Retina (tissue), 1 donor: ENCODE results near the gene CCDC149.

Experiments
- DNase-seq: peaks from one replicate; pipeline ENCODE4 v3.0.0-alpha.2; 2016

The CCDC149 gene

DNA sequence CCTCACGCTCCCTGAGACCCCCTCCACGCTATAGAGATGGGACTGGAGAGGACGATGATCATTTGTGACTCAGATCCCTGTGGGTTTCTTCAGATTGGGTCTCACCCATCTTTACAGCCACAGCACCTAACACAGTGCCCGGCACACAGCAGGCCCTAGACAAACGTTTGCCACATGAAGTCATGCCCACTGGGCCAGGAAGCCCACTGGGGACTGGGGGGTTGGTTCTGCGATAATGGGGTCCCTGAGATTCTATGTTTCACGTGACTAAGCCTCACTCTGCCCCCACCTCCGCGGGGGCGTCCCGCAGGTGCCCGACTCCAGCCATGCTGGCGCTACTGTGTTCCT, 113.7 kb downstream of the CCDC149 start:
- DNase-seq = no peak

DNA sequence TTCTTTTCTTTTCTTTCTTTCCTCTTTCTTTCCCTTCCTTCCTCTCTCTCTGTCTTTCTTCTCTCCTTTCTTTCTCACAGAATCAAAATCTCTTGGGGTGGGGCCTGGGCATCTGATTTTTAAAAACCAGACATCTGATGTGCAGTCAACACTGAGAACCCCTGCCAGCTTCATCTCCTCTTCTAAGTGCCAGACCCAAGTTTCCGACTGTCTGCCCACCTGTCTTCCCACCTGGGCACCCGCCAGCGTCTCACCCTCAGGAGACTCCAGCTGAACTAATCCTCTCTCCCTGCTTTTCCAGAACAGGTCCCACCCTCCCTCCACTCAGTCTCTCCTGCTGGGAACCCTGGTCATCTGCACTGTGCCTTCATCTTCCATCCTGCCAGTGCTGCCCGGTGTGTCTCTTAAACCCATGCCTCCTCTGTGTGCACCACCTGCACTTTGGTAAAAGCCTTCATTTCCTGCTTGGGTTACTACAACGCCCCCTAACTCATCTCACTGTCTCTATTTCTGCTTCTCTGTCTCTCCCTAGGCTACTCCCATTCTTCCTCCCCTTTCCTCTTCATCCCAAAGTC, 114.7 kb downstream of the CCDC149 start:
- no peak for DNase-seq

DNA sequence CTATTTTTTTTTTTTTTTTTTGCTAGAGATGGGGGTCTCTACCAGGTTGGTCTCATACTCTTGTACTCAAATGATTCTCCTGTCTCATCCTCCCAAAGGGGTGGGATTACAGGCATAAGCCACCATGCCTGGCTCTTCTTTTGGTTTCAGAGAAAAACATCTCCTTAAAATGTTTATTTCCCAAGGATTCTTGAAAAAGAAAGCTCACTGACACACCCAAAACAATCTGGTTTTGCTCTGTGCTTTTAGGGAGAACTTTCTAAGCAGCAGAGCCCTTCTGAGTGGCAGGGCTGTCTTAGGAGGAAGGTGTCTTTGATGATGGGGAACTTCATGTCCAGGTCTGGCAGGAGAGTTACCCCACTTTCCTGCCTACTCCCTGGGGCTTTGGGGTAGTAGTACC, 116.2 kb downstream of the CCDC149 start:
- no peak for DNase-seq

DNA sequence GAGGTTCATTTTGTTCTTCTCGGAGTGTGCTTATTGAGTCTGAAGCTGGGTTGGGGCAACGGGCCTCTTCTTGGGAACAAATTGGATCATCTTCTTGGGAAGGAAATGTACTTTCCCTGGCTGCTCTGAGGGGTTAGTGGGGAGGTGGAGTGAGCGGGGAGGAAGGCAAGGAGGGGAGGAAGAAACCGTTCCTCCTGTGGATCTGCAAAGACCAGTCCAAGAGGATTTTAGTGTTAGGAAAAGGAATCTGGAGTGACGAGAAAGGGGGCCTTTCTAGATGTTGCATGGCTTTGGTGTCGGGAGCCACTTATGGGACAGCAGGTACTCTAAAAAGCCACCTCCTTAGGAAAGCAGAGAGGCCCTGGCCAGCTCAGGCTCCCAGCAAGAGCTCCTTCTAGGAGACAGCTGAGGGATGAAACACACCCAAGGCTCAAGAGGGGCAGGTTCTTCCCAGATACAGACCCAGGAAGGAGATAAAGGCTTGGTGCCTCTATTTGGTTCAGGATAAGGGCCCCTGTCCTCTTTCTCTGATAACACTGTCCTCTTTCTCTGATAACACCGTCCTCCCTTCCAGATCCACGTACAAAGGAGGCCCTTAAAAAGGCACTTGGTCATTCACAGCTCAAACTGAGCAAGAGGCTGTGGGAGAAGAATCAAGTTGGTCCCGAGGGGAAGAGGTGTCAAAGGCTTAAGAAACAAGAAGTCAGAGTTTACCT, 117.0 kb downstream of the CCDC149 start:
- no peak for DNase-seq

DNA sequence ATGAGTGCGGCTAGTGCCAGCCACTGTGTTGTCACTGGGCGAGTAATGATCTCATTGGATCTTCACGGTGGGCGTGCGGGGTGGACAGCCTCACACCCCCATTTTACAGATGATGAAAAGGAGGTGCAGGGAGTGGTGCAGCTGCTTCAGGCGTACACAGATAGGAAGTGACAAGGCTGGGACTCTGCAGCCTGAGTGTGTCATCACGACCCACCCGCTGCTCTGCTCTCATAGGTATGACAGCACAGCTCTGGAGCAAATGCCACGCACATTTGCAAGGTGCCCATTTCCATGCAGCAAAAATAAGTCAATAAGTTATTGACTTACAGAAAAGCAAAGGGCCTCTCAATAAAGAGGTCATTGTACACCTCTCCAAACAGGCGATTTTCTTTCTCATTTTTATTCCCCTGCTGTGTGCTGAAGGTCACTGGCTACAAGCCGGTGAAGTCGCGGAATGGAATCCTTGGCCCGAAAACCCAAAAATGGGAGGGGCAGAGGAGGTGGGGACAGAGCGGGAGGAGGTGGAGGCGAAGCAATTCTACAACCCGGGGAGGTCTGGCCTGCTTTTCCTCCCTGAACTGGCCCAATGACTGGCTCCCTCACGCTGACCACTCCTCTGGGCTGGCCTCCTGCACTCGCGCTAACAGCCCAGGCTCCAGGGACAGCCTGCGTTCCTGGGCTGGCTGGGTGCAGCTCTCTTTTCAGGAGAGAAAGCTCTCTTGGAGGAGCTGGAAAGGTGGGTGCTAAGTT, 117.8 kb downstream of the CCDC149 start, which contains the start of gene SOD3:
Gene SOD3, plus strand, starts transcription at position 658 of the 750 bp plus-strand sequence. CDS start 3,949 bp downstream, outside the sequence.
- peak; percentile 78 for DNase-seq

DNA sequence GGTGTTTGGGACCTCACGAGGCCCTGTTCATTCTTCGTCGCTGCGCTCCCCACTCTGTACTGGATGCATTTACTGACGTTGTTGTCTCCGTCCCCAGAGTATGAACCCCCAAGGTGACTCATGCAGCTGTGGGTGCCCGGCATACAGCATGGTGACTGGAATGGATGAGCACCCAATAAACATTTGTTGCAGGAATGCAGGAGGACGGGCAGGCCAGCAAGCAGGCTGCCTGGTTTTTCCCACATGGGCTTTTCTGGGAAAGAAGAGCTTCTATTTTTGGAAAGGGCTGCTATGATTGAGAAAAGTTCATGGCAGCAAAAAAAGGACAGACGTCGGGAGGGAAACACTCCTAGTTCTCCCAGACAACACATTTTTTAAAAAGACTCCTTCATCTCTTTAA, 118.4 kb downstream of the CCDC149 start:
- no peak for DNase-seq

DNA sequence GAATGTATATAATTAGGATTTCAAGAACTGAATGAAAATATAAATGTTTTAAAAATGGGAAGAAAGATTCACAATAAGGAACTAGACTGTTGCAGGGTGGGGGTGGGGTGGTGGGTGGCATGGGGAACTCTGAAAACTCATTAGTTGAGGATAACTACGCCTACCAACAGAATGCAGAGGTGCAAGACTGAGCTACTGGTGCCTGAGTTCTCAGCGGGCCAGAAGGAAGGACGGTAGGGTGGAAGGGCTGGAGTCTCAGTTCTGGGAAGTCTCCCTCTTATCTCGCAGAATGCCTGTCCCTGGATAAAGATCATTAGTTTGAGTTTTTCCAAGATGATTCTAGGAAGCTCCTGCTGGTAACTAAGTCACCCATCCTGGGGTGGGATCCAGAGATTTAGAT, 118.8 kb downstream of the CCDC149 start:
- DNase-seq = no peak

DNA sequence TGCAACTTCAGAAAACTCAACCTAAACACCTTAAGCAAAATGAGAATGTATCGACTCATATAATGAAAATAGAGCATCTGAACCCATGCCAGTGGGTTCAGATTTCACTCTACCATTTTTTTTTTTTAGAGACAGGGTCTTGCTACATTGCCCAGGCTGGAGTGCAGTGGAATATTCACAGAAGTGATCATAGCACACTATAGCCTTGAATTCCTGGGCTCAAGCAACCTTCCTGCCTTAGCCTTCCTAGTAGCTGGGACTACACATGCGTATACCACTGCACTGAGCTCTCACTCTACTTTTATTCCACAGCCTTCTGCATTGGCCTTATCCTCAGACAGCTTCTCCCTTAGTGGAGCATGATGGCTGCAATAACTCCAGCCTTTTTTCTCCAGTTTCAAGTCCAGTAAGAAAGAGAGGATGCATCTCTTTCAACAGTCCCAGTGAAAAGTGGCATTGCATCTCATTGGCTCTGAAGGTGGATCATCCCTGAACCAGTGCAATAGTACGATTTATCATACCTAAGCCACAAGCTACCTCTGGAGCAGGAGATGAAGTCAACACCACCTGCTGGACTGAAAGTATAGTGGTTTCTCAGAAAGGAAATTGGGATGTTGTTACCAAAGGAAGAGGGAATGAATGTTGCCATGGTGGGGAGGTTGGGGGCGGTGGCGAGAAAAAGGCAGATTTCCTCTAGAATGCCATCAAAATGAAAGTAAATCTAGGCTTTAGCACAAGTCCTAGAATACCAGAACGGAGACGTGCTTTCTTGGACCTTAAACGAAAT, 119.4 kb downstream of the CCDC149 start:
- no peak for DNase-seq

DNA sequence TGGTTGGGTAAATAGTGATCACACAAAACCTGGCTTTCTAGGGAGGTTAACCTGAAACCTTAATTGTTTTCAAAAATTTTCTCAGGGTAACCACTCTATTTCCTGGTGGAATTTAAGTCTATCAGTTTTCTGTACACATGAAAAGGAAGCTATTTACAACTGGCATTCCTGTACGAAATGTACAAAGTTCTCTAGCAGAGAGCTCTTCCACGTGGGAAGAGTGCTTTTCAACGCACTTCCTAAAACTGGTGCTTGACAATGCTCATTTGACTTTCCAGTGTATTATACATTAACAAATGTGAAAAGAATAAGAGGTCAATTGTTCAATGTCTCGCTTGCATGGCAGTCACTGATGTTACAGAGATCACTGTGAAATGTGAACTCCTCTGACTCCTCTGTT, 120.3 kb downstream of the CCDC149 start:
- no peak for DNase-seq

DNA sequence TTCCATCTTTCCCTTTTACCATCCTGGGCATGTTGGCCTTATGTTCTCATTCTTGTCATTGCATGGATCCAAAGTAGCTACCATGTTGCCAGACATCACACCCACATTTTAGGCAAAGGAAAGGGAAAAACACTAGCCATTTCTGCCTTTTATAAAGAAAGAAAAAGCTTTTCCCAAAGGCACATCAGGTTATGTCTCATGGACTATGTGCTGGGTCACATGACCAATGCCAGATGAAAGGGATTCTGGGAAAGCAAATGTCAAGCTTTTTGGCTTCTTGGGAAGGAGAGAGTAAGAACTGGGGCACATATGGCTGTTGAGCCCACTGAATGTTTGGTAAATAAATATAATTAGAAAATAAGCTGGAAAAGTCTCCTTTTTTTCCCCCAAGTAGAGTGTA, 121.8 kb downstream of the CCDC149 start:
- DNase-seq = no peak

DNA sequence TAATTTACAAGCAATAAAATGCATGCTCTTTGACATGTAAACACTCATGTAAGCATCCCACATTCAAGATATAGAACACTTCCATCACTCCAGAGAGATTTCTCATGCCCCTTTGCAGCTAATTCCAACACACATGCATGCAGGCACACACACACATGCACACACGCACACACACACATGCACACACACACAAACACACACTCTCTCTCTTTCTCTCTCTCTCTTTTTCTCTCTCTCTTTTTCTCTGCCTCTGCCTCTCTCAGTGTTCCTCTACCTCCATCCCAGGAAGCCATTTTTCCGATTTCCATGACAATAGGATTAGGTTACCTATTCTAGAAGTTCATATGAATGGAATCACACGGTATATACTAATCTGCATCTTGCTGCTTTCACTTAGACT, 129.3 kb downstream of the CCDC149 start:
- DNase-seq = no peak

DNA sequence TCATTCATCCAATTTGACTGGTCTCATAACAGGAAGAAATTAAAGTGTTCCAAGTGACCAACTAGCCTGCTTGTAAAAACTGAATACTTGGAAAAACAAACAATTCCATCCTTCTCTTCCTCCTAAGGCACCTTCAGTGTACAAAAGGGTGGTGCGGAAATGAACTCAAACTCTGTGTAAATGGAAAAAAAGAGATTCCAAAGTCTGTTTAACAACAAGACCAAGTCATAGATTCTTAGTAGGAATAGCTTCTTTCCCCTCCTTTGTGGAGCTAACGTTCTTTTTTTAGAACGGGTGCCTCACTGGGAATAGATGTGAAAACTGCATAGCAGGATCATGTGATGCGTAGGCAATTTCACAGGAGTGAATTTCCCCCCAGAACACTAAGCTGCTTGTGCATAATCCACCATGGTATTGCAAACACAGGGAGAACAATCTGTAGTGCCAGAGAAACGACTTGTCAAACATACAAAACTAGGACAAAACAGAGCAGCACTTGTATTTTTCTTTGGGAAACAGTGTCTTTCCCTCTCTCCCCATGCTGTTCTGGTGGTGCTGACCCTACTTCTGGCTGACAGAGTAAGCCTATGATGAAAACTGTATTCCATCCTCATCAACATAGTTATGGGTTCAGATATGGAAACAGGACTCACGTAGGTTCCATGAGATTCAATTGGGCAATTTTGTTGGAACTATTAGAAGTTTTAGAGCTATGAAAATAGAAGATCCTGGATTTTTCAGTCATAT, 130.7 kb downstream of the CCDC149 start:
- DNase-seq = no peak

DNA sequence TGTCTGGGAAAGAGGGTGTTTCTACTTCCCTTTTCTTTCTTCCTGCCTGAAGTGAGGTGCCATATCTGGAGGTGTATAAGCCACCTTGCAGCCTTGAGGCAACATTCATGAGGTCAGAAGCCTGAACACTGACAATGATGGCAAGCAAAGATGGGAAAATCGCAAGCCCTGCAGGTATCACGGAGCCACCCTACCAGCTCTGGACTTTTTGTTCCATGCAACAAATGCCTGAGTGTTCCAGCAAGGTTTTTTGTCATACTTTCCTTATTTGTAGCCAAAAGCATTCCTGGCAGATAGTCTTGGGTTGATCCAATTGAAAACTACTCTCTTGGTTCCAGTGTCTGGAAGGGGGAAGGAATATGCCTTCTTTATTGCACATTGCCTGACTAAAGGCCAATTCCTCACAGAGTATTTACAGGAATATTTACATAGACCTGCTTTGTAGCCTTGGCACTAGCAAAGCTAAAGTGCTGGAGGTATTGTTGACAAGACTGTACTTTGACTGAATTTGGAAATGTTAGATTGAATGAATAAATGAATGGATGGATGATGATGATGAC, 131.8 kb downstream of the CCDC149 start:
- no peak for DNase-seq

DNA sequence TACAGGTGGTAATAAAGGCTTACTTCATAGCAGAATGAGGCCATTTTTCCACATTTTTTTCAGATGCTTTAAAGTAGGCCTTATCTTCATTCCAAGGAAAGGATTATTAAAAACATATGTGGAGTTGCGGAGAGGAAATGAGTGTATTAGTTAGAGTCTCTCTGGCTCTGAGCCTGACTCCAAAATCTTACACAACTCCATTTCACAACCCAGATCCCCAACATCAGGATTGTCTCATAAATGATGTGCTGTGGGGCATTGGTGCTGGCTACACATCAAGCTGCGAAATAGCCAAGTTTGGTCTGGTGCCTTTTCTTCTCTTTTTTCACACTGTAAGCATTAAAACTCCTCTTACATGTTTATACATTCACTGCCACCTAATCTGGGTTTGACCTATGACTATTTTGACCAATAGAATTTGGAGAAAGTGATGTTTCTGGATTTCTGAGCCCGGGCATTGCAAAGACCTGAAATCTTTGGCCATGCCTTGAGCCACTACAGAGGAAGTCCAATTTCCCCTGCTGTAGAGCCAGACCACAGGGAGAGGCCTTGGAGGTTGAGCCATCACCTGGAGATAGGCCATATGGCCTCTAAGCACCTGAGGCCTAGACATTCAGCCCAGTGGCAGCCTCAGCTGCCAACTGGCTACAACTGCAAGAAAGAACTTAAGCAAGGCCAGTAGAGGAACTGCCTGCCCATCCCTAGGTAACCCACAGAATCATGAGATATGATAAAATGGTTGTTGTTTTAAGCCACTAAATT, 134.2 kb downstream of the CCDC149 start:
- DNase-seq = no peak

DNA sequence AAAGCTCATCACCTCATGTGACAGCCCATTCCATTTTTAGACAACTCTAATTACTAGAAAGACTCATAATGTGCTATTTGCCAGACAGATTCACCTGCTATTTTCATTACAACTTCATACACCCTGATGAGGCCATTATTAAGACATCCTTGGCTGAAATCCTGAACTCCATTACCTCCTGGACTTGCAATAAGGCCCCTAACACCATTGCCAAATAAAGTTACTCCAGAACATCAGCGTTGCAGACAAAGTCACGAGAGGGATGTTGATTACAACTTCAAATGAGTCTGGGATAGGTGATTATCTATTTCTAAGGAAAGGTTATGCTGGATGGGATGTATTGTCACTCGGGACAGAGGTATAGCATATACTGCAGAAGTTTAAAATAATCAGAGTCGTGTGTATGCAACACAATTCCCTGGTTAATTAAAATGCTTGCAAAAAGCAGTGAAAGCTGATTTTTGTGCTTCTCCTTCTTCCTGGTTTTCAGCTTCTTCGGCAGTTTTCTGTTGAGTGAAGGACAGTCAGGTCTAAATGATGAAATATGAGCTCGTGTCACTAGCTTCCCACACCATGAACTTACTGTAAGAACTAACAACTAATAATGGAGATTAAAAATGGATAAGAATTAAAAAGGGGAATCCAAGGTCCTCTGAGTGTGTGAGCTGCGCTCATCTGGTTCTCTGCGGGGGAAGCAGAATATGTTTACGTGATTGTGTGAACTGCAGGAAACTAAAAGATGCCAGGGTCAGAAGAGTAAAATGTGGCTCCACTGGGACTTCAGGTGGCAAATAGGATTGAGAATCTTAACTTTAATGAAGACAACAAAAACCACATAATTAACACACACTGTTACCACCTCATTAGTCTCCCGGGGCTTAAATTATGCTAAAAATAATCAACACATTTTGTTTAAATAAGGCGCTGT, 135.0 kb downstream of the CCDC149 start:
- DNase-seq = no peak

DNA sequence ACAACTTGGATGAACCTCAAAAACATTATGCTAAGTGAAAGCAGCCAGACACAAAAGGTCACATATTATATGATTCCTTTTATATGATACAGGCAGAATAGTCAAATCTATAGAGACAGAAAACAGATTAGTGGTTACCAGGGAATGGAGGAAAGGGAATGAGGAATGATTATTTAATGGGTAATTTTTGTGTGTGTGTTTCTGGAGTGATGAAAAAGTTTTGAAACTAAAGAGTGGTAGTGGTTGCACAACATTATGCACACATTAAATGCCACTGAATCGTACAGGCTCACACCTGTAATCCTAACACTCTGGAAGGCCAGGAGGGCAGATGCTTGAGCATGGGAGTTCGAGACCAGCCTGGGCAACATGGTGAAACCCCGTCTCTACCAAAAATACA, 137.1 kb downstream of the CCDC149 start:
- DNase-seq = no peak

DNA sequence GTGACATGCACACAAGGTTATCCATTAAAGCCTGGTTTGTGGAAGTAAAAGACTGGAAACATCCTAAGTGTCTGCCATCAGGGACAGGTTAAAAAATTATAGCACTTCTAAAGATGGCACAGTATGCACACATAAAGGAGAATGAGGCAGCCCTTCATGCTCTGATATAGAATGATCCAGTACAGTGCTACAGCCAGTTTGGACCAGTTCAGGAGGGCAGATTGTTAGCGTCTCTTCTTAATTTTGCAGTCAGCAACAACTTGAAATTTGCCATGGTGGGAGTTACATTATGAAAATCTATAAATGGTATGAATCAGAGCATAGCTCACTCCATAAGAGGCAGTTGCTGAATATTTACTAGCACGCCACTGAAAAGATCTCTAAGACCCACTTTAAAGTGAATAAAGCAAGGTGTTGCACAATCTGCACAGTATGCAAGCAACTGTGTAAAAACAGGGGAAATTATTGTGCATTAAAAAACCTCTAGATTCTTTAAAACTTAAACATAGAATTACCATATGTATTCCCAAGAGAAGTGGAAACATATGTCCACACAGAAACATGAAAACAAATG, 137.7 kb downstream of the CCDC149 start:
- DNase-seq = no peak

DNA sequence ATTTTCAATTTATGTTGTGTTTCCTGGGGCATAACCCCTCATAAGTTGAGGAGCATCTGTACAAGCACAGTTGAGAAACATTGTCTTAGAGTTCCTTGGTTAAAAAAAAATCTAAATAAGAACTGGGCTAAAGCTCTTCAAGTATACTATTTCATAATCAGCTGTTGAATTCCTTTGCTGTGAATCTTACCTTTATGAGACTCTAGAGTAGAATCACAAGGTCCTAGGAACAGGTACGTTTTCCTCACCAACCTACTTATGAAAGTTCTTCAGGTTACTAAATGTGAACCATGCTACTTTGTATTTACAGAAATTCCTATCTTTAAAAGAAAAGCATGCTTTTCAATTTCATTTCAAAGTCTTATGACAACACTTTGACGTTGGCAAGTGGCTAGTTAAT, 138.4 kb downstream of the CCDC149 start:
- no peak for DNase-seq

DNA sequence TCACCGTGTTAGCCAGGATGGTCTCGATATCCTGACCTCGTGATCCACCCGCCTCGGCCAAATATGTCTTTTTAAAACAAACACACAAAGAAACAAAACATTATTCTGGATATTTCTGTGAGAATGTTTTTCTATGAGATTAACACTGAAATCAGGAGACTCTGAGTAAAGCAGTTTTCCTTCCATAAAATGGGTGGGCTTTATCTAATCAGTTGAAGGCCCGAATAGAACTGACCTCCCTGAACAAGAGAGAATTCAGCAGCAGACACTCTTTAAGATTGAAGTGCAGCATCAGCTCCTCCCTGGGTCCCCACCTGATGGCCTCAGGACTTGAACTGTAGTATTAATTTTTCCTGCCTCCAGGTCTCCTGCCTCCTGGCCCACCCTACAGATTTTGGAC, 139.9 kb downstream of the CCDC149 start:
- no peak for DNase-seq
